HG03469 (cell line): ENCODE data around the gene ARHGAP44.
A peak's percentile ranks its signal among the peaks of the same experiment; 100 is the strongest.

Experiments used
- ATAC-seq: cut with Tn5 transposase; IDR thresholded peaks from one replicate; pipeline ENCODE4 v1.9.1; 2021; ENCODE audit warnings: mild to moderate bottlenecking, moderate library complexity, moderate number of reproducible peaks; ENCODE audit not compliant: unreplicated experiment

The ARHGAP44 gene, protein sequence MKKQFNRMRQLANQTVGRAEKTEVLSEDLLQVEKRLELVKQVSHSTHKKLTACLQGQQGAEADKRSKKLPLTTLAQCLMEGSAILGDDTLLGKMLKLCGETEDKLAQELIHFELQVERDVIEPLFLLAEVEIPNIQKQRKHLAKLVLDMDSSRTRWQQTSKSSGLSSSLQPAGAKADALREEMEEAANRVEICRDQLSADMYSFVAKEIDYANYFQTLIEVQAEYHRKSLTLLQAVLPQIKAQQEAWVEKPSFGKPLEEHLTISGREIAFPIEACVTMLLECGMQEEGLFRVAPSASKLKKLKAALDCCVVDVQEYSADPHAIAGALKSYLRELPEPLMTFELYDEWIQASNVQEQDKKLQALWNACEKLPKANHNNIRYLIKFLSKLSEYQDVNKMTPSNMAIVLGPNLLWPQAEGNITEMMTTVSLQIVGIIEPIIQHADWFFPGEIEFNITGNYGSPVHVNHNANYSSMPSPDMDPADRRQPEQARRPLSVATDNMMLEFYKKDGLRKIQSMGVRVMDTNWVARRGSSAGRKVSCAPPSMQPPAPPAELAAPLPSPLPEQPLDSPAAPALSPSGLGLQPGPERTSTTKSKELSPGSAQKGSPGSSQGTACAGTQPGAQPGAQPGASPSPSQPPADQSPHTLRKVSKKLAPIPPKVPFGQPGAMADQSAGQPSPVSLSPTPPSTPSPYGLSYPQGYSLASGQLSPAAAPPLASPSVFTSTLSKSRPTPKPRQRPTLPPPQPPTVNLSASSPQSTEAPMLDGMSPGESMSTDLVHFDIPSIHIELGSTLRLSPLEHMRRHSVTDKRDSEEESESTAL

DNA sequence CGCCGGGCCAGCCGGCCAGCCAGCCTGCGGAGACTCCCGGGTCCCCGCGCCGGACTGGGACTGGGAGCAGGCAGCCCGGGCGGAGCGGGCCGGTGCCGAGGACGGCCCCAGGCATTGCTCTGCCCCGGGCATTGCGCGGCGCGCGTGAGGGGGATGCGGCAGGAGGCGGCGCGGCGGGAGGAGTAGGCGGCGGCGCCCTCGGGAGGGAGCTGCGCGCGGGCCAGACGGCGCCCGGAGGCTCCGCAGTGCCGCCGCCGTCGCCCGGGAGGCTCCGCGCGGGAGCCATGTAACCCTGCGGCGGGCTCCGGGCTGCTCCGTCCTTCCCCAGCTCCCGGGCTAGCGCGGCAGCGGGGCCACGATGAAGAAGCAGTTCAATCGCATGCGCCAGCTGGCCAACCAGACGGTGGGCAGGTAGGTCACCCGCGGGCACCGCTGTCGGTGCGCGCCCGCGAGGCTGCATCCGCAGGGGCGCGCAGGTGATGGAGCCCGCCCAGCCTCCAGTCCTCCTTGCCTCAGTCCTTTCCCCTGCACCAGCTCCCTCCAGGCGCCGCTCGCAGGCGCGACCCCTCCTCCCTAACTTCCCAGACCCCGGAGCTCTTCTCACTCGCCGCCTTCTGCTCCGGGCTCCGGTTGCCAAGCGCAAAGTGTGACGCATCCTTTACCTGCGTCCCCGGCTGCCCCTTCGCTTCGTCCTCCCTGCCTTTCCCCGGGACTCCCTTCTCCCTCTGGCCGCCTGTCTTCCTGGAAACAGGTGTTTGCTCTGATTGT is at the start of gene ARHGAP44:
TSS of gene ARHGAP44 (plus strand) at position 18 of the 768 bp plus-strand sequence. CDS start at position 359, 341 bp downstream.
- ATAC-seq, result peak; percentile 61

DNA sequence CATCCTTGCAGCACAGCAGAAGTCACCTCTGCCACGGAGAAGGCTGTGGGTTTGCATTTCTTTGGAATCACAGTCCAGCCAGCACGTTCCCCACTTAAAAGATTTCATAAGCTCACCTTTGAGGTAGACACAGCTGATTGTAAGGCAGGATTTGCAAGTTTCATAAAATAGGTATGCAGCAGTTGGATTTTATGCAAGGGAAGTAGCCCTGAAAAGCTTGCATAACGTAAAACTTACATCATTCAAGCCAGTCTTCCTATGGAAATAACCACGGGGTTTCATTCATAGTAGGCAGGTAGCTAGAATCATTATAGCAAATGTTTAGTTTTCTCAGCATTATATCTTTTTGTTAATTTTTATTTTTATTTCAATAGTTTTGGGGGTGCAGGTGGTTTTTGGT is 49.8 kb upstream of the ARHGAP44 start:
- no peak for ATAC-seq

DNA sequence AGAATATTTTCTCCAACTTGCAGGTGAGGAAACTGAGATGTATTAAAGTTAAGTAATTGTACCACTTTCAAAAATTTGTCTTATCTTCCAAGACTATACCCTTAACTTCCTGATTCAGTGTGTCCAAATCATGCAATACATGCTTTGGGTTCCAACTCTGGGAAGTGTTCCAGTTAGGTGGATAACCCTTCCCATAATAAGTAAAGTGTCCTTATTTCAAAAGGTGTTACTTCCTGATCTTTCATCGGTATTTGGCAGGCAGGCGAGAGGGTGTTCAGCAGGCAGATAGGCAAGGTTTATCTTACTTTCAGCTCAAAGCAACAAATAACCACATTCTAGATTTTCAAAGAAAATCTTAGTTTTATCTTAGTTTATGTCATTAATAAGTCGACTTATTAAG is 46.3 kb upstream of the ARHGAP44 start:
- no peak for ATAC-seq

DNA sequence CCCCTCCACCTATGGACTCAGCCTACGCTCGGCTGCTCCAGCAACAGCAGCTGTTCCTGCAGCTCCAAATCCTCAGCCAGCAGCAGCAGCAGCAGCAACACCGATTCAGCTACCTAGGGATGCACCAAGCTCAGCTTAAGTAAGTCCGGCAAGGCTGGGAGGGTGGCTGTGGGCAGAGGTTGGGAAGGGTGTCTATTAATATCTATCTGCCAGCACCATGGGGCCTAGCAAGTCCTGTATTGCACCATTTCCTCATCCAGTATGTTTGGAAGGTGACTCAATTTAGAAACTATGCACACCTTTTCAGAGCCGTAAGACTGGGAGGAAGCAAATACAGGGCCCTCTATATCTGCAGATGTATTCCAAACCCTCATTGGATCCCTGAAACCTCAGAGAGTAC is 45.0 kb upstream of the ARHGAP44 start:
- no peak for ATAC-seq

DNA sequence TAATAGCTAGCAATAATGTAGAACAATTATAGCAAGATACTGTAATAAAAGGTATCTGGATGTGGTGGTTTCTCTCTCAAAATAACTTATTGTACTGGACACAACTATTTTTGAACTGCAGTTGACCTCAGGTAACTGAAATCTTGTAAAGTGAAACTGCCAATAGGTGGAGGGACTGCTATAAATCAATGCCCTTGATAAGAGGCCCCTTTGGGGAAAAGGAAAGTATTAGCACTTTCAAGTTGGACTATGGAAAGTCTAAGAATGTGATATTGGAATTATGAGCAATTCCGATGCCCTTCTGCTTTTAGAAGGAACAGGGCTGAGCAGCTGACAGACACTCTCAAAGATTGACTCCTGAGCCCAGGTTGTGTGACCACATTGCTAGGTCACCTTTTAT is 44.5 kb upstream of the ARHGAP44 start:
- no peak for ATAC-seq

DNA sequence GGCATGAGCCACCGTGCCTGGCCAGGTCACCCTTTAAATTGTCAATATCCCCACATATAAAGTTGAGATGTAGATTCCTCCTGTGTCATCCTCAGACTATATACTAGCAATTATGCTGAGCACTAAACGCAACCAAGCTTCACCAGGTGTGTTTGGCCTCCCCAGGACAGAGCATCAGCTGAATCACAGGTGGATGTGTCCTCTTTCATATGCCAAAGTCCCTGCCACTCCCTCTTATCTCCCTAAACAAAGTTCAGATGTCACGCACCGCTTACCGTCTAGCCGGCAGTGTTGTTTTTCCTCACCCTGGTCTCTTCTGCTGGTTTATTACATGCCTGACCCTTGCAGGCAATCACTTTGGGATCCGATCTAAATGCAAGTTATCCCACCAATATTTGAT is 43.8 kb upstream of the ARHGAP44 start:
- no peak for ATAC-seq

DNA sequence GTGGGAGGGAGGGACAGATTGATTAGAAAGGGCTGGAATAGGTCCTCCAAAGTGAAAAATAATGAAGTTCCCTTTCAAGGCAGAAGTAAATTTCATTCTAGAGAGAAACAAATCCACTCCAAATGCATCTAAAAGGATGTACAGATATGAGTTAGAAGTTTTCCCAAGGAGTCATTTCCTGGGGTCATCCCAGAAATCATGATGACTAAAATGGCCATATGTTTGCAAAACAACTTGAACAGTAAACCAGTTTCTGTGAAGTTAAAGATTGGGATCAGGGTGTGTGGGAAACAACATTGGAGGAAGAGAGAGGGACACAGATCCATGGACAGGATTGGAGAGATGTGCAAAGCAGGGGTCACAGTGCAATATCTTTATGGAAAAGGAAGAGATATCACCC is 32.5 kb upstream of the ARHGAP44 start:
- no peak for ATAC-seq

DNA sequence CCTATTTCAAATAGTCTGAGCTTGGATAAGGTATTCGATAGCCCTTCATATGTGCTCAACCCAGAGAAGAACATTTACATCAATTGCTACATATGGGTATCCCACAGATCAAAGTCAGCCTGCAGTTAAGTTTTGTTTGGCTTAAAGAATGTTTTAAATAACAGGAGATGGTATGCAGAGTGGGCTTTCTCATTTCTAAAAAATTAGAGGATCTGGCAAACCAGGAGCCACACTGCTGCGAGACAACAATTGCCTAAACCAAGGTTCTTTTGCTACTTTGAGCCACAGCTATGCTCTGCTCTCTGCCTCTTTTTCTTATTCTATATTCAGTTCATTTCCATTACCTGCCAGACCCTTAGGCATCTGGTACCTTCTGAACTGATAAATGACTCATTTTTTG is 30.2 kb upstream of the ARHGAP44 start:
- no peak for ATAC-seq

DNA sequence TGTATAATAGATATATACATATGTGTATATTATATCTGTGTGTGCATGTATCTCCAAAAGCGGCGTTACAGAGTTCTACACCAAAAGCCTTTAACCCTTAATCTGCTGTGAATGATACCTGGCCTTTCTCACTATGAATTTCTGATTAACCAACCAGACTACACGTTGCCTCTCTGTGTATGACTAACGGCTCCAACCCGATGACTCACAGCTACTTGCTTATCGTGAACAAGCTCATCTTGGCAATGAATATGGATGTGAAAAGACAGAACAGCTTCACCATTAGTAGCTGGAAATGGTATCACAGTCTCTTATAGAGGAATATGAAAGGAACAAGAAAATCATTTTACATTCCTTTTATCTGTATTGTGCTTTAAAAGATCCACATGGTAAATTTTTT is 23.8 kb upstream of the ARHGAP44 start:
- no peak for ATAC-seq

DNA sequence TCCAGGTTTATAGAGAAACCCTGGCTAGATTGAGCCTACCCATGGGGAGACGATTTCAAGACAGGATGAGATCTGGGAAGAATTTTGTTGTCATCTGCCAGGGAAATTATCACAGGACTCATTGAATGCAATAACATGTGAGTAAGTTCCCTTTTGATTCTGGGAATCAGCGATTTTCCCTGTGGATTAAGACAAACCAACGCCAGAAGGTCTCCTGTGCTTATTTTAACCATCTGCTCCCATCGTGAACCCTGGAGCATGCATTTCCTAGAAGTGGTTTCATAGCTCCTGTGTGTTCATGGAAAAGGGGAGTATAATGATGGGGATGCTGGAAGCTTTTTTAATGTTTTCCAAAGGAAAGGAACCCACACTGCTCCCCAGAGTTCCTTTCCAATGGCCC is 21.0 kb upstream of the ARHGAP44 start:
- no peak for ATAC-seq

DNA sequence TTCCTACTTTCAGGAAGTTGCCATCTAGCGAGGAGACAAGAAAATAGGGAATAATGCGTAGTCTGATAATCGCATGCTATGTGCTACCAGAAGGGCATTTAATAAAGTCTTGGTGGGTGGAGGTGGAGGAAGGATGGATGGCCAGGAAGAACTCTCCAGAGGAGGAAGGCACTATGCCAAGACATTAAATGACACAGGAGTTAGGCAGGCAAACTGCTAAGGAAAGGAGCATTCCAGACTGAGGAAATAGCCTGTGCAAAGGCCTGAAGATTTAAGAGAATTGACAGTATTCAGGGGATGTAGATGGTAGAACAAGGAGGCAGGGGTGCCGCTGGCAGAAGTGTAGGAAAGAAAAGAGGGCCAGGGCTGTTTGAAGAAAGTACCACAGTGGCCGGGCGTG is 19.3 kb upstream of the ARHGAP44 start:
- ATAC-seq, result no peak

DNA sequence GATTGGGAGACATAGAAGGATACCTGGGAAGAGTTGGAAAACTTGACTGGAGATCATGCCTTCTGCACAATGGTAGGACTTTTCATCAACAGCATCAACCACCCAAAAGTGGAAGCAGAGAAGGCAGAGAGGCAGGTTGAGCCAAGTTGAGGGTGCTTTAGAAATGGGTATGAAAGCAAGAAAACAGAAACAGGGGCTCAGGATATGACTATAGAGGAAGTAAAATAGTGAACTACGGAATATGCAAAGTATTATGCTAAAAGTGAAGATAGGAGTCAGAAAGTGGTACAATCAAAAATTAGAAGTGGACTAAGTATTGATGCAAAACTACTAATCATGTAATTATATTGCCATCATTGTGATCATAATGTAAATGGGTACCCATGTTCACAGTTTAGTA is 16.1 kb upstream of the ARHGAP44 start:
- peak; percentile 62 for ATAC-seq

DNA sequence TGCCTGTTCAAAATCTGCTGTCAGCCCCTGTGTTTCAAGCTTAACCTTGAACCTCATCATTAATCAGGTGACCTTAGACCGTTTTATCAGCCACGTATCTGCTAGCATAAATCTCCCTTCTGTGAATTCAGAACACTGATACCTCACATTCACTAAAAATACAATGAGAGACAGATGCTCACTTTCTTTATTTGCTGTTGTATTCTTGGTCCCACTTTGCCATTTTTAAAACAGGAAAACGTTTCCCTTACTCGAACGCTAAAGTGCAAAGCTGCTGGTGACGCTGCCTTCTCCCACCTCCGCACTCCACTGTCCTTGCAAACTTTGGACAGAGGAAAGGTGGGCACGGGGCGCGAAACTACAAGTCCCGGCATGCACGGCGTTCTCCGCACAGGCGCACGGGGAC is 220 bp upstream of the ARHGAP44 start:
- peak; percentile 79 for ATAC-seq

DNA sequence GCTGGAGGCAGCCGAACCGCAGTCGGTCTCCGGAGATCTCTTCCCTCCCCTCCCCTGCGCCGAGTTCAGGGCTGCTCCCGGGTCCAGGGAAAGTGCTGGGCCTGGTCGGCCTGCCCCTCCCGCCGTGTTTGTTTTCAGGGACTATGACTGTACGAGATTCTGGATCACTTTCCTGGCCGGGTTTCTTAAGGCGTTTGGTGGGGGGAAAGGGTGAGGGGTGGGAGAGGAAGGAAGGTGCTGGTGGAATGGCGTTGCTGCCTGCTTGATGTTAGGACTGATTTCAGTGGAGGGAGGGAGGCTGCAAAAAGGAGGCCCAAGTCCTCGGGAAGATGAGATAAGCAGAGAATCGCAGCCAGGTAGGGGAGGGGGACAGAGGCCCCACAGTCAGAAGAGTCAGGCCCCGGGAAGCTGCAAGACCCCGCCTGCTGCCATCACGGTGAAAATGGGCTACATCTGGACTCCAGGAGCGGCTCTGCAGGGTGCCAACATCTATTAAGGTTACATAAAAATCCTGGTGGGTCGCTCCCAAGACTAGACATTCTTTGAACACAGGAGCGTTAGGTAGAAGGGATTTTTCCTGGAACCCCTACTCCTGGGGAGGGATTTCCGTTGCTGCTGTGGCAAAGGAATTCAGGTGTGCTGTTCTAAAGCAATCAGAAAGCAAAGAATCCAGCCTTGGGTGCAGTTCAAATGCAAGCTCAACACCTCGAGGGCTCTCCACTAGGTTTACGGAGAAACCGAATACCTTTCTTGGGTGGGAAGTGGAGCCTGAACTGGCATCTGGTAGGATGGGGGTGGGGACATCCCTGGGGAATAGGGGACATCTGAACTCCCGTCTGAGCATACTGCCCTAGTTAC is 1.2 kb downstream of the ARHGAP44 start:
- no peak for ATAC-seq

DNA sequence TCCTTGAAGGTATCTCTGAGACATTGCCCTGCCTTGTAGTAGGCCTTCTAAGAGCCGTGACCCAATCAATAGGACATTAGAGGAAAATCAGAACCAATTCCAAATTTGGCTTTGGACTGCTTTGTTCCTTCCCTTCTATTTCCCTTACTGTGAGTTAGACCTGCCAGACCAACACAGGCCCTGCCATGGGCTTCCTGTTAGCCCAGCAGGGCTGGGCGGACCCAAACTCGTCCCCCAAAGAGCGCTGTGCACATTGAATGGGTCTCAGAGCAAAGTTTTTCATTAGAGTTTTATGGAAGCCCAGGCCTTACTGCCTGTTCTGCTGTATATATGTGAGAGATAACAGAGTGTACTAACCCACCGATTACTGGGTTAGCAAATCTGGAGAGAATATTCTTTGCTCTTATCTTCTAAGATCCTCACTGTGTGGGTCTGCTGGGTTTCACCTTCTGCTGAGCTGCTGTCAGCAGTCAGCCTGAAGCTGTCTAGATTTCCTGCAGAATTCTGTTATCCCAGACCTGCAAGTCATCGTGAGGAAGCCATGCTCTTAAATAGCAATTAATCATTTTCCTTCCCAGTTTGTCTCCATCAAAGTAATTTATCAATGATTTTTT is 5.7 kb downstream of the ARHGAP44 start:
- no peak for ATAC-seq

DNA sequence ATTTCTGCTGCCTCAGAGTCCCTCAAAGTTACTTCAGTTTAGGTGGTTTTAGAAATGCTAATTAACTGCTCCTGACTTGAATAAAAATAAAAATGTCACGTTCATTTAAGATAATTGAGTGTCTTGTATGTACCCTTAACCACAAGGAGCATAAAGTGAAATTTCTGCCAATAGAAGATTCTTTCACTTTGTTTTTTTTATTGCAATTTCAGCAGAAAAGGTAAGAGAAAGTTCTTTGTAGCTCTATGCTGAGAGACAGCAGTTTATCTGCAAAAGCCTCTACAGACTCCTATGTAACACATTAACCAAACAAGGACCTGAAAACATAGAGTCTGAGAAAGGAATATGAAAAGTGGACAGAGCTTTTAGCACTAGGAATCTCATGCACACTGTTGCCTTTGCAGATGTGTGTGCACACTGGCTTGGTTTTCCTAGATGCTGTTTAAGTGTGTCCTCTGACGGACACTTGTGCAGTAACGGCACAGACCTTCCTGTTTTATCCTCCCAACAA is 11.6 kb downstream of the ARHGAP44 start:
- ATAC-seq, result no peak

DNA sequence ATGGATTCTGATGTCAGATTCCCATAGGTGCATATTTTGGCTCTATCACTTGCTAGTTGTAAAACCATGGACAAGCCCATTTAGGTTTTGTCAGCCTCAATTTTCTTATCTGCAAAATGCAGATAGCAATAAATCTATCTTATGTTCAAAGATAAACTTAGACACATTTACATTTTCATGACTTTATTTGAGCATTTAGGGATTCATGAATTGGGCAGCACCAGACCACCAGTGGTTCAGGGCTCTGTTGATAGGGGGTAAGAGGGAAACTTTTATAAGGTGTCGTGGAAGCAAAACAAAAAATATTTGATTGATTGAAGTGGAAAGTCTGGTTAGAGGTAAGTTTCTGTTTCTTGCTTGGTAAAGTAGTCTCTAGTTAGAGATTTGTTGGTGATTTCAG is 17.3 kb downstream of the ARHGAP44 start:
- no peak for ATAC-seq

DNA sequence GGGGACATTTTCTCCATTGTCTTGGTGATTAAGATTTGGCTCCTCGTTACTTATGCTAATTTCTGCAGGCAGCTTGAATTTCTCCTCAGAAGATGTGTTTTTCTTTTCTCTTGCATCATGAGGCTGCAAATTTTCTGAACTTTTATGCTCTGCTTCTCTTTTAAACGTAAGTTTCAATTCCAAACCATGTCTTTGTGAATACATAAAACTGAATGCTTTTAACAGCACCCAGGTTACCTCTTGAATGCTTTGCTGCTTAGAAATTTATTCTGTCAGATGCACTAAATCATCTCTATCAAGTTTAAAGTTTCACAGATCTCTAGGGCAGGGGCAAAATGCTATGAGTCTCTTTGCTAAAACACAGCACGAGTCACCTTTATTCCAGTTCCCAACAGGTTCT is 19.4 kb downstream of the ARHGAP44 start:
- no peak for ATAC-seq

DNA sequence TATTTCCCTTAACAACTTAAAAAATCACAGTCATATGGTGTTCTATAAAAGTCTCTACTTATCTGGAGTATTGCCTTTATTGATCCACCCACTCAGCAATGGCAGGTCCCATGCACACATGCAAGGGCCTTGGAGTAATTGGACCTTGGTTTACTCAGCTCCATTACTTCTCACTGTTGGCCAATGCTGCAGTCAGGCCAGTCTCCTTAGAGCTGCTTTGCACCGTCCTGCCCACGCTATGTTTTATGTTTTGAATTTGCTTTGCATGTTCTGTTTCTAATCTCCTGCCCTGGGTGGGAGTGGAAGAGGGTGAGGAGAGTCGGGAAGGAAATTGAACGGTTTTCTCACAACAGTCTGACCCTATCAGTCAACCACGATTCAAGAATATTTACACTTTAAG is 23.6 kb downstream of the ARHGAP44 start:
- ATAC-seq, result no peak

DNA sequence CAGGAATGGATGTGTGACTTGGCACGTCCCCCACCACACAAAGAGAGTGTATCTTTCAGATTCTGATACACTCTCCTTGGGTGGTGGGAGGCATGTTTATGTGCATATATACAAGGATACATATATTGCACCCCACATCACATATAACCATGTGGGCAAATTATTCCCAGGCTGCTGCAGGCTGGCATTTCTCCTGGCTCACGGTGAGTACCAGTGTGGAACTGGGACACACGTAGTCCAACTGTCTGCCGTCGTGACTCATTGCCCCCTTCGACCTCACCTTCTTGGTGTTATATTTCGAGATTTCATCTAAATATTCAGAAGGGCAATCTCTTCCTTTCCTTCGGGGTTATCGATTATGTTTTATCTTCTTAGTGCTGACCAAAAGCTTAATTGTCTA is 24.4 kb downstream of the ARHGAP44 start:
- no peak for ATAC-seq
